Natural killer cell (primary cell): ENCODE results near the gene ZFP36L2. TPM values are rescaled to one million over a fixed set of nuclear protein-coding genes. Genes with fewer than 3 reads are reported as not detected.

Experiments
- ATAC-seq, 3 donors: fragments of 150-1000 bp in 2 of 3; fragments of 200-7000 bp in 1 of 3; cut with Tn5 transposase; 1 replicate in 1 of 3; 2 replicates in 2 of 3; pipeline ENCODE4 v1.10.0; 2021; ENCODE audit warnings: mild to moderate bottlenecking in 2 of 3, moderate library complexity in 2 of 3
- DNase-seq, 2 donors: peaks; one replicate each; pipeline versions ENCODE4 v3.0.0 to v3.0.0-alpha.2; 2013 to 2021; ENCODE audit warnings: mixed read lengths in 1 of 2
- H3K27ac ChIP-seq: one replicate; pipeline ENCODE4 v1.5.1; 2013; ENCODE audit warnings: mild to moderate bottlenecking, low read length
- H3K27me3 ChIP-seq: one replicate; pipeline ENCODE4 v1.6.1; 2013; ENCODE audit warnings: low read length; ENCODE audit not compliant: control insufficient read depth, insufficient read depth
- H3K36me3 ChIP-seq: one replicate; pipeline ENCODE4 v1.6.1; 2013; ENCODE audit warnings: low read length; ENCODE audit not compliant: control insufficient read depth, insufficient read depth
- H3K4me1 ChIP-seq: one replicate; pipeline ENCODE4 v1.6.1; 2013; ENCODE audit warnings: low read length; ENCODE audit not compliant: control insufficient read depth, insufficient read depth
- H3K4me3 ChIP-seq: one replicate; pipeline ENCODE4 v1.5.1; 2013; ENCODE audit warnings: low read length
- H3K9me3 ChIP-seq: one replicate; pipeline ENCODE4 v1.6.1; 2013; ENCODE audit warnings: low read length; ENCODE audit not compliant: control insufficient read depth, insufficient read depth
- H3K27ac Mint-ChIP-seq, 2 donors: one replicate each; pipeline ENCODE4 v1.8.0; 2022; ENCODE audit warnings: mild to moderate bottlenecking in 2 of 2, mixed read lengths in 2 of 2, moderate library complexity in 1 of 2
- H3K27me3 Mint-ChIP-seq, 2 donors: one replicate each; pipeline ENCODE4 v1.8.0; 2022; ENCODE audit warnings: low read depth in 2 of 2, mixed read lengths in 2 of 2
- H3K36me3 Mint-ChIP-seq: one replicate; pipeline ENCODE4 v1.8.0; 2022; ENCODE audit warnings: mixed read lengths
- H3K4me1 Mint-ChIP-seq, 2 donors: one replicate each; pipeline ENCODE4 v1.8.0; 2022; ENCODE audit warnings: mixed read lengths in 2 of 2
- H3K4me3 Mint-ChIP-seq: one replicate; pipeline ENCODE4 v1.8.0; 2022; ENCODE audit warnings: mild to moderate bottlenecking, moderate library complexity, mixed read lengths
- H3K9me3 Mint-ChIP-seq, 2 donors: one replicate each; pipeline ENCODE4 v1.8.0; 2022; ENCODE audit warnings: mixed read lengths in 2 of 2
- WGBS: methylation state at CpG from one replicate; pipeline ENCODE4 v1.1.7; 2013; ENCODE audit warnings: missing lambda C conversion rate; ENCODE audit not compliant: insufficient coverage; 5-methylcytosine and 5-hydroxymethylcytosine counted together
- intact Hi-C: fragments of 100-400 bp; cut with micrococcal nuclease; formaldehyde crosslinking; loops from one replicate; pipeline ENCODE4 v1.14.2; 2022
- total RNA-seq, 4 donors: library from RNA; stranded (reverse); fragments of 120-200 nt in 1 of 4; gene quantifications; one replicate each; pipeline versions ENCODE4 v1.2.3 to v1.2.4, GENCODE V29; 2013 to 2022
- TF ChIP-seq, protein P1 (sequence below): fragments of 200-600 bp; IDR thresholded peaks from one replicate; pipeline ENCODE4 v1.8.0; 2022; ENCODE audit warnings: antibody characterized with exemption

The ZFP36L2 gene
- total RNA-seq, 3 donors from 2014 or later (not counting 1 experiment from before 2014, with no cell fraction given) = 376 to 428 (median 418) TPM

DNA sequence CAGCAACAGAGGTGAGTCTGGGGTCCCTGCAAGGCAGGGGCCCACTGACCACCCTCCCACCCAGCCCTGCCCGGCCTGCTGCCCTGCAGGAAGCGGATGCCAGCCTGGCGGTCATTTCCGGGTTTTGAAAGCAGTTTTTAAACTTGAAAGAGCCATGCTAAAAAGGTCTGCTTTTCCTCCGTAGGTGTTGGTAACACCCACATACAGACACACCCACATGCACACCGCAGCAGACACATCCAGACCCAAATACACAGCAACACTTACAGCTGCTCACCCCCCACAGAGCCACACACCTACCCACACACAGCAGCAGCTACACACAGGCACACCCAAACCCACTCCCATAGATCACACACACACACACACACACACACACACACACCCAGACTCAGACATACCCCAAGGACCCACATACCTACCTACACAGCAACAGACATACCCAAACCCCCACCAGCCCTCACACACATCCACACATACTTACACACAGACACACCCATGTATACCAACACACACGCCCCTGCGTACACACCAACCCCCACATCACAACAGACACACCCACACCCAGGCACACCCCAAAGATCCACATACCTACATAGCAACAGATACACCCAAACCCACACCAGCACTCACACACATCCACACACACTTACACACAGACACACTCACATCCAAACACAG lies 7.6 kb downstream of the ZFP36L2 start:
- no peaks in the 10 kb centered on the region for H3K9me3 ChIP-seq
- Mint-ChIP-seq H3K36me3 (peaks cover 16% of the 10 kb centered on the region), H3K4me1 (peaks cover 60 to 62% of the 10 kb centered on the region in 2 donors), H3K4me3 (peak overlapping the region; percentile 82), H3K27ac (peak overlapping the region; percentile 90 to 99), H3K27me3 (peaks cover 0 to 4% of the 10 kb centered on the region in 2 donors), H3K9me3 (no peaks in the 10 kb centered on the region)
- WGBS = 0% methylated on average over 8 of the region's 8 CpGs
- TF ChIP-seq, protein P1, sequence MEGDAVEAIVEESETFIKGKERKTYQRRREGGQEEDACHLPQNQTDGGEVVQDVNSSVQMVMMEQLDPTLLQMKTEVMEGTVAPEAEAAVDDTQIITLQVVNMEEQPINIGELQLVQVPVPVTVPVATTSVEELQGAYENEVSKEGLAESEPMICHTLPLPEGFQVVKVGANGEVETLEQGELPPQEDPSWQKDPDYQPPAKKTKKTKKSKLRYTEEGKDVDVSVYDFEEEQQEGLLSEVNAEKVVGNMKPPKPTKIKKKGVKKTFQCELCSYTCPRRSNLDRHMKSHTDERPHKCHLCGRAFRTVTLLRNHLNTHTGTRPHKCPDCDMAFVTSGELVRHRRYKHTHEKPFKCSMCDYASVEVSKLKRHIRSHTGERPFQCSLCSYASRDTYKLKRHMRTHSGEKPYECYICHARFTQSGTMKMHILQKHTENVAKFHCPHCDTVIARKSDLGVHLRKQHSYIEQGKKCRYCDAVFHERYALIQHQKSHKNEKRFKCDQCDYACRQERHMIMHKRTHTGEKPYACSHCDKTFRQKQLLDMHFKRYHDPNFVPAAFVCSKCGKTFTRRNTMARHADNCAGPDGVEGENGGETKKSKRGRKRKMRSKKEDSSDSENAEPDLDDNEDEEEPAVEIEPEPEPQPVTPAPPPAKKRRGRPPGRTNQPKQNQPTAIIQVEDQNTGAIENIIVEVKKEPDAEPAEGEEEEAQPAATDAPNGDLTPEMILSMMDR = no peak
- intact Hi-C loops = loop anchor here (1.0 kb wide), 6 partner anchors 9 to 88 kb away; no protein-coding TSS in a partner anchor
- peaks cover 24% of the 10 kb centered on the region for H3K36me3 ChIP-seq
- H3K27me3 ChIP-seq = no peaks in the 10 kb centered on the region
- DNase-seq = peak; percentile 82 to 95
- H3K27ac ChIP-seq = peak overlapping the region; percentile 96
- ATAC-seq = peak; percentile 64 to 82 (median 71)
- peak overlapping the region; percentile 92 for H3K4me3 ChIP-seq
- peaks cover 66% of the 10 kb centered on the region for H3K4me1 ChIP-seq

DNA sequence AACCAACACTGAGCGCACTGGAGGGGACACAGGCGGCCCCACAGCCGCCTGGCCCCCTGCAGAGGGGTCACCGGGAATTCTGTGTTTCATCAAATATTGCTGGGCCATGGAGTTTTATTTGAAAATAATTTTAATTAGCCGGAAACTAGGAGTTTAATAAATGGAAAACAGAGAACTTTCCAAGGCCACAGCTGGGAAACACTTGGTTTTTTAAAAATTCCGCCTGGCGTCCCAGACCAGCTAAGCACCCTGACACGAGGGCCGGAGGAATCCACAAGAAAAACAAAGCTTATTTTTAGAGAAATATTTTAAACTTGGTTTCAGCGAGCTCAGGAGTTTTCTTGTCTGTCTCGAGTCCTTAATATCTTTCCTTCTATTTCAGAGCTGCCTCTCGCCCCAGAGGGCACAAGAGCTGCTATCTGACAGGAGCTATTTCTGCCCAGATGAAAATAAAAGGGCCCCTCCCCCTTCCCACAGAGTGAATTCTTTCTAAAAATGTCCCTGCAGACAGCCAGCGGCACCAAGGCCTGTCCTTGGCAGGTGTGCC lies 8.2 kb downstream of the ZFP36L2 start:
- peaks cover 56 to 64% of the 10 kb centered on the region in 2 donors for H3K4me1 Mint-ChIP-seq
- peak overlapping the region; percentile 90 to 99 for H3K27ac Mint-ChIP-seq
- peaks cover 11% of the 10 kb centered on the region for H3K36me3 Mint-ChIP-seq
- intact Hi-C loops = loop anchor here (1.0 kb wide), 3 partner anchors 8 to 44 kb away; no protein-coding TSS in a partner anchor
- Histone ChIP-seq H3K27me3 (no peaks in the 10 kb centered on the region), H3K4me3 (peak overlapping the region; percentile 3), H3K9me3 (no peaks in the 10 kb centered on the region), H3K4me1 (peaks cover 67% of the 10 kb centered on the region), H3K27ac (peak overlapping the region; percentile 96), H3K36me3 (peaks cover 18% of the 10 kb centered on the region)
- no peaks in the 10 kb centered on the region for H3K9me3 Mint-ChIP-seq
- DNase-seq = no peak
- WGBS = 36% methylated on average over 13 of the region's 13 CpGs
- TF ChIP-seq, protein P1 = no peak
- peak in 1 of 3 donors; percentile 7 for ATAC-seq
- peaks cover 0 to 4% of the 10 kb centered on the region in 2 donors for H3K27me3 Mint-ChIP-seq
- H3K4me3 Mint-ChIP-seq = peak overlapping the region; percentile 65

DNA sequence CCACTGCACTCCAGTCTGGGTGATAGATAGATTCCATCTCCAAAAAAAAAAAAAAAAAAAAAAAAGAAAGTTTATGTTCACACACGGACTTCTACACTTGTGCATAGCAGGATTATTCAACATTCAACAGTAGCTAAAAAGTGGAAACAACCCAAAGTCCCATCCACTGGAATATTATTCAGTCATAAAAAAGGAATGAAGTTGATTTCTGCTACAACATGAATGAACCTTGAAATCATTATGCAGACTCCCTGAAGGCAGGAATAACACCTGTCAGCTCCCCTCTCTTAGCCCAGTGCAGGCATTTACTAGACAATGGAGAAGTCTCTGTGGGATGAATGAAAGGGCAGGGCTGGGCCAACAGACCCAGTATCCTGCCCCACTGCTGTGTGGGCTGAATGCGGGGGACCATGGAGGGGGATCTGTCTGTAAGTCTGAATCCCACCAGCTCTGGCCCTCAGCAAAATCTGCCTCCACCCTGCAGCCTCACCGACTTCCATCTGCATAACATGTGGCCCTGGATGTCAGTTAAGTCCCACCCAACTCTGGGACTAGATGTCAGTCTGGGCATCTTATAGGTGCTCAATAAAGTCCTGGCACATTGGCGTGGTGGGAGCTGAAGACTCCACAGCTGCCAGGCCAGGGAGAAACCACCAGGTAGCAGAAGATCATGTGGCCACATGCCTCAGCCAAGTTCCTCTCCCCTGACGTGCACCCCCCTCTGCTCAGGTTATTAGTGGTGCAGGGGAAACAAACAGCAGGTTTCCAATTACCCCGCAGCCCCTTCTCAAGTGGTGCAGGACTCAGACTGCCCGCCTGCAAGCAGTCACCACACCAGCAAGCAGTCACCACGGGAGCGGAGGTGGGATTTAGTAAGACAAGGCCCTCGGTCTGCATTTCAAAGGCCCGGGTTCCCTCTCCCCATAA lies 8.9 kb downstream of the ZFP36L2 start:
- intact Hi-C loops = loop anchor here (1.0 kb wide), 3 partner anchors 7 to 43 kb away; no protein-coding TSS in a partner anchor
- H3K36me3 Mint-ChIP-seq = peaks cover 4% of the 10 kb centered on the region
- peak overlapping the region; percentile 40 for H3K4me3 Mint-ChIP-seq
- peaks cover 58 to 67% of the 10 kb centered on the region in 2 donors for H3K4me1 Mint-ChIP-seq
- no peak overlapping the region for H3K4me3 ChIP-seq
- no peaks in the 10 kb centered on the region for H3K27me3 ChIP-seq
- H3K27ac Mint-ChIP-seq = peak overlapping the region; percentile 90 to 99
- H3K9me3 Mint-ChIP-seq = no peaks in the 10 kb centered on the region
- 29% methylated on average over 10 of the region's 11 CpGs for WGBS
- H3K27me3 Mint-ChIP-seq = peaks cover 0 to 4% of the 10 kb centered on the region in 2 donors
- DNase-seq (peak in 1 of 2 donors; percentile 48), ATAC-seq (no peak)
- H3K4me1 ChIP-seq = peaks cover 75% of the 10 kb centered on the region
- H3K27ac ChIP-seq = peak overlapping the region; percentile 96
- TF ChIP-seq, protein P1 = no peak
- H3K36me3 ChIP-seq = peaks cover 11% of the 10 kb centered on the region
- H3K9me3 ChIP-seq = no peaks in the 10 kb centered on the region
